Activated T-cell treated with anti-CD3 and anti-CD28 coated beads, Interleukin-2, amount 50 U/mL, for 48 hours (primary cell): ENCODE measurements around the gene ALG5.
A peak's percentile ranks its signal among the peaks of the same experiment; 100 is the strongest.

ENCODE experiments used
- DNase-seq, 2 experiments: peaks; one replicate each; pipeline ENCODE4 v3.0.0-alpha.2; 2020

ALG5 gene, protein sequence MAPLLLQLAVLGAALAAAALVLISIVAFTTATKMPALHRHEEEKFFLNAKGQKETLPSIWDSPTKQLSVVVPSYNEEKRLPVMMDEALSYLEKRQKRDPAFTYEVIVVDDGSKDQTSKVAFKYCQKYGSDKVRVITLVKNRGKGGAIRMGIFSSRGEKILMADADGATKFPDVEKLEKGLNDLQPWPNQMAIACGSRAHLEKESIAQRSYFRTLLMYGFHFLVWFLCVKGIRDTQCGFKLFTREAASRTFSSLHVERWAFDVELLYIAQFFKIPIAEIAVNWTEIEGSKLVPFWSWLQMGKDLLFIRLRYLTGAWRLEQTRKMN

DNA sequence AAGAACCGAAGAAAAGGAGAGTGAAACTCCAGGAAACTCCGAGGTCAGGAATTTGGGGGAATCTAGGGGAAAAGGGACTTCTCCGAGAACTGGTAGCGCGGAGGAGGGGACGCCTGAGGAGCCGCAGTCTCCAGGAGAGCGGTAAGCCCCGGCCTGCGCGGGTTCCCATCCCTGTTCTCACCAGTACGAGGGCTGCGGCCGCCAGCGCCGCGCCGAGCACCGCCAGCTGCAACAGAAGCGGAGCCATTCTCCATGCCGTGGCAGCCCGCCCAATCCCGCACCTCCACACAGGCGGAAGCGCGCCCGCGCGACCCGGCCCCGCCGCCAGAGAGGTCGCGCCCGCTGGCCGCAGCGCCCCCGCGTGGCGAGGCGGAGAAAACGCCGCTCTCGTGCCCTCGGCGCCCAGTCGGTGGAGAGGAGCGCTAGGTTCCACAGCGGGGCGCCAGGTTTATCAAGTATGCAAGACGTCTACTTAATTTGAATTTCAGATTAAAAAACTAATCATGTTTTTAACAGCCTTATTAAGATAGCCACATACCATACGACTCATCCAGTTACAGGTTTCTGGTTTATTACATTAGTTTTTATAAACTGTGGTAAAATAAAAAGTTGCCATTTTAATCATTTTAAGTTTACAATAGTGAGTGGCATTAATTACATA is at the start of gene ALG5:
Gene ALG5 (minus strand): TSS at position 287 of the 661 bp plus-strand sequence. CDS start 40 bp downstream, at position 247.
- peak; percentile 93 to 94 for DNase-seq

DNA sequence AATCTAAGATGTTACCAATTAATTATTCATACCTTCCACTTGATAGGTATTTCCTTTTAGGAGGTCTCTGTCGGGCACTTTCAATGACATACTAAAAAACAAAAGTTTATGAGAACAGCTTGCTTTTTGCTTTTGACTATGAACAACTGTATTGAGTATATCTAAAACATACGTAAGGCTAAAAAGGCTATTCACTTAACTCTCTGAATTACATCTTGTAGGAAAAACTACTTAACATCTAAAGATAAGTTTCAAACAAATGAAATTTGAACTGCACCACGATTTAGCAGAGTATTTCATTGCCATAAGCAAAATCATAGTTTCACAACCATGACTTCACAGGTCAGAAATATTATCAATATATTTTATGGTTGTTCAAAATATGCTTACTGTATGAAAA is 48.7 kb upstream of the ALG5 start:
- DNase-seq, result no peak

- no peak for DNase-seq
Observed at GRCh38 chr13:37047032-37047431, 47.9 kb upstream of the ALG5 start.

DNA sequence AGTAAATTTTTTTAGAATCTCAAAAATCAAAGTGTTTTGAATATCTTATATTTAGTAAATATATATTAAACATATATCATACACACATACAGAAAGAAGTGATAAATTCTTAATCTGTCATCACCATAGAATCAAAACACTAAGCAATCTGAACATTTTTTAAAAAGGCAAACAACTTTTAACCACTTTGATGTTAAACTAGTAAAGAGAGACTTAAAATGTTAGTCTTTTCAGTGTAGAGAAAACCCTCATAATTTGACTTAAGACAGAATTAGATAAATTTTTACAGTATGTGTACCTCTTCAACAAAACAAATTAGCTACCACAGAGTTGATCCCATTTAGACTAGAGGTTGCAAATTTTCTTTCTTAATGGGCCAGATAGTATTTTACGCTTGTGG is 46.9 kb upstream of the ALG5 start:
- DNase-seq, result no peak

DNA sequence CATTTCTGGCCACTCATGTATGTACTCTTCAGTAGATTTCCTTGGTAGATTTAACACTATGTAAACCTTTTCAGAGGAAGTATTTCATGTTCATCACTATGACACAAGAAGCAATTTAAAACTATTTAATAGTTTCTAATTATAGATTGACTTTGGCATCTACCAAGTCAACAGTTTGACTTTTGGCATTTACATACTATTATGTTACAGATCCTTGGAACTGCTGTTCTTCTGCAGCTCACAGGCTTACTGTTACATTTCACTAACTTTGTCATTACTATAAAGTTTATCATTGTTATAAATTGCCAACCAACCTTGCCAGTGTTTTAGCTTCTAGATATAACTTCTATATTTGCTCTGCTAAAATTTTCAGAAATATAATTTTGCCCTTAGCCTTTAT is 41.6 kb upstream of the ALG5 start:
- no peak for DNase-seq

DNA sequence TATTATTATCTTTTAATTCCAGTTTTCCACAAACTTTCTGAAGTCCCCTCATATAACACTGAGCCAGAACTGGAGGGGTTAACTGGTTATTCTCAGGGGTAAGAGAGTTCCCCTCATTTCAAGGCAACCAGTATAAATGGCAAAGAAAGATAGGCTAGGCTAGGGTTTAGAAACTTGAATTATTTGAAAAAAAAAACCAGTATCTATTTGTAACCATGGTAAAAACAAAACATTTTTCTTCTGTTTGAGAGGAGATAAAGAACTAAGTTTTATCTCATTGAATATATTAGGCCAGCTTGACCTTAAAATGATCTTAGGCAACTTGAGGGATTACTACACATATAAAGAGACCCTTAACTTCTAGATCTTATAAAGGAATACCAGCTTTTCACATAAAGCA is 40.8 kb upstream of the ALG5 start:
- no peak for DNase-seq

DNA sequence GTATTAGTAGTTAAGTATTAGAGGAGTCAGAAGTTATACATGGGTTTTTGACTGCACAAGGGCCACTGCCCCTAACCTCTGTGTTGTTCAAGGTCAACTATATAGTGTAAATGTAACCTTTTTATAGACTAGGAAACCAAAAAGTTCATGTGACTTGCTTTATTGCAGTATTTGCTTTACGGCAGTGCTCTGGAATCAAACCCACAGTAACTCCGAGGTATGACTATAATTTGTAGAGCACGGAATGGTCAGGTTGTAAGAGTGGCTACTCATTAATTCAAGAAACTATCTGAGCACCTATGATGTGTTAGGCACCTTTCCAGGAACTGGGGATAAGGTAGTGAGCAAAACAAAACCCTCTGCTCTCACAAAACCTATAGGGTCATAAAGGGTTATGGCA is 38.1 kb upstream of the ALG5 start:
- DNase-seq, result no peak

DNA sequence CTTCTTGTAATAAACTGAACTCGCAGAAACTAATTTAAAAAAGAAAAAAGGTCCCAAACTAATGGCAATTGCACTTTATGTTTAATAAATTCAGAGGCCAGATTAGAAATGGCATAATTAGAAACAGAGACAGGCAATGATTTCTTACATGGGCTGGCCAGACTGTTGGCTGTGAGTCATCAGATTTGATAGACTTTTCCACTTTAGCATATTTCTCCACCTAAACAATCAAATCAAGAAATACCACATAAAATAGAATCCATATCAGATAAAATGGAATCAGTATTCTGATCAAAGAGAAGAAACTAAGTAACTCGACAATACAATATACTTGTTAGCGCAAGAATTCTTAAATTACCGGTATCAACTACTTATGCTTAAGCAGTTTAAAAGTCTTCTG is 30.5 kb upstream of the ALG5 start:
- no peak for DNase-seq

DNA sequence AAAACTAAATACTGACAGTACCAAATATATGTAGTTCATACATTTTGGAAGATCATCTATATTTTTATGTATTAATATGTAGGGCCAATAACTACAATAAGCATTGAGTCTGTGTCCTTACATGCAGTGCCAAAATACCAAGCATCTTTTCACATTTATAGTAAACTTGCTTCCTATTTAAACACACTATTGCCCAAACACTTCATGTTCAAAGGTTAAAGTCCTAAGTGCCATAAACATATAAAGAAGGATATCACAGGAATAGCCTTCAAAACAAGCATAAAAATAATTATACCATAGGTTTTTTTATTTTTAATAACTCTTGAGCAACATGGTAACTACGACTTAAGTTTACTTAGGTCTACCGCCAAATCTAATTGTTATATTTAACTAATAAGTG is 28.5 kb upstream of the ALG5 start:
- no peak for DNase-seq

DNA sequence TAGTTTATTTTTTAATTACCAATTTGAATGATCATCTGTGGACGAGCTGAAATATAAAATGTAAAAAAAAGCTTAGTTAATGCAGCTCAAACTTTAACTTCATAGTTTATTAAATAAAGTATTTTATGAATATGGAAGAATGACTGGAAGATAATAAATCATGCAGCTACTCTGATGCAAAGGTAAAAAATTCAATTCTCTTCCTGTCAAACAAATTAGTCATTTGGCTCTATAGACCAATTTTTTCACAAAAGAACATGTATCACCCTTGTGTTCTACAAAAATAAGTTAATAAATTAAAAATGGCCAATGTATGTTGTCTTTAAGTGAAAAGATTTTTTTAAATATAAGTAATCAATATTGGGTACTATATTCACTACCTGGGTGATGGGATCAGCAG is 27.6 kb upstream of the ALG5 start:
- no peak for DNase-seq

DNA sequence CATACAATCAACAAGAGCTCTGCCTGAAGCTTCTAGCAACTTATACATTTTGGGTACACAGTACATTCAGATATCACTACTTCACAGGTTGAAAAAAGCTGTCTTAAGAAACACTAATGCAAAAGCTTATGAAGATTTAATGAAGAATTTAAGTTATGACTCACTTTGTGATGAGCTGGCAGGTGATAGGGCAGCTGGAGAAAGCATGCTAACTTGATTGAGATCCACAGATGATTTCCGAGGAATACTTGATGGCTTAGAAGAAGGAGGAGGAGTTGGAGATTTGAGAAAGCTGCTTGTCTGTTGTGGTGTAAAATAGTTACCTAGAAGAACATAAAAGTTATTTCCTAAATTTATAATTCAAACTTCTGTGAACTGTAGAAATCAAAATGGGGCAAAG is 24.7 kb upstream of the ALG5 start:
- DNase-seq, result no peak

DNA sequence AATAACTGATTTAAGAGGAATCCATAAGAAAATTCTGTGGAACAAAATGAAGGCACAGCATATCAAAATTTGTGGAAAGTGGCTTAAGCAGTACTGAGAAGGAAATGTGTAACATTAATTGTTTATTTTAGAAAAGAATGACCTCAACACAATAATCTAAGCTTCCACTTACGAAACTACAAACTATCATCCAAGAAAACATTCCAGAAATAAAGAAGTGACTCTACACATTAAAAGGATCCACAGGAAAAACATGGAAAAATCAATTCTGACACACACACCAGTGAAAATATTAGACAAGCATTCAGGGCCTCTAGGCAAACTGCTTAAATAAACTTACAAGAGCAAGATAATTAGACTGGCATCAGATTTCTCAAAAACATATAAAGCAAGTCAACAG is 15.5 kb upstream of the ALG5 start:
- no peak for DNase-seq

- no peak for DNase-seq
Observed at GRCh38 chr13:37011788-37012187, 12.6 kb upstream of the ALG5 start.

GRCh38 chr13:37011002-37011401 is 11.9 kb upstream of the ALG5 start:
- no peak for DNase-seq

- DNase-seq, result no peak
Observed at GRCh38 chr13:37010424-37010823, 11.3 kb upstream of the ALG5 start.

GRCh38 chr13:37009692-37010091 is 10.6 kb upstream of the ALG5 start:
- no peak for DNase-seq

- no peak for DNase-seq
Observed at GRCh38 chr13:37001921-37002250, 2.7 kb upstream of the ALG5 start.

DNA sequence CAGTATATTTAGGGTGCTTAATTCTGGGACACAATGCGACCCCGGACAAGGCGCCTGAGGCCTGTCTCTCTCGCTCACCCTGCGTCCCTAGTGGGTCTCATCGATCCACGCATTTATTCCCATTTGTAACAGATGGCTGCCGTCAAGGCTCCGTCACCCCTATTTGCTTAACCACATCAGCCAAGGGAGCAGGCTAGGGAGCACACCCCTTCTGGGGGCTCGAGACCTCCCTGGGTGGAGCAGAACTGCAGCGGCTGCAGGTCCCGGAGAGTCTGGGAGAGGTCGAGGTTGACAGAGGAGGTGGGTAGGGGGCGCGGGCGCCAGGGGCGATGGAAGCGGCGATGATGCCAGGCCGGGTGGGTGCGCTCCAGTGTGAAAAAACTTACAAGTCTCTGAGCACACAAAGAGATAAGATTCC is 507 bp downstream of the ALG5 start:
- peak; percentile 44 to 51 for DNase-seq

DNA sequence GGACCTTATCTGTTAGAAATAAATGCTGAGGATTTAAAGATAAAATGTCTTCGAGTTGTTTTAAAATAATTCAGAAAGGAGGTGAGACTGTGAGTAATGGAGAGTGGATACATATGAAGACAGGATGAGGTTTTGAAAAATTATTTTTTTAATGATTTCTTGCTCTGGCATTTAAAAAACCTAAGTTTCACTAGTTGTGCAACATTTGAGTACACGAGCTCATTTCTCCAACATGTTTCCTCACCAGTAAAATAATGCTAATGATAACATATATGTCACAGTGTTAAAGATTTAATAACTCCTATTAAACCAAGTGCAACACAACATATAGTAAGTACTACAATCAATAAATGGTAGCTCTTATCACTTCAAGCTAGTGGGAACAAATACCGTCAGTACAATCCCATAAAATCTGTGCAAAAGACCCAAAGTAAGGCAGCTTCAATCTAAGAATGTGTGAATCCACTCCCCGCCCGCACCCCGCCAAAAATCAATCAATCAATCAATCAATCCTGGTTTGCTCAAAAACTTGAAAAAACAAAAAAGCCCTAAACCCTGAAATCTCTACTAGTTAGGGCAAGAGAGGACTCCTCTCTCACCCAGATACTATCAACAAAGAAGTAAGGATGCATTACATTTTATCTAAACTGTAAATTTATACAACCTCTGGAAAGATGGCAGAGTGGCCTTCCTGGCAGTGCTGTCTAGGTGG is 1.3 kb downstream of the ALG5 start:
- no peak for DNase-seq

DNA sequence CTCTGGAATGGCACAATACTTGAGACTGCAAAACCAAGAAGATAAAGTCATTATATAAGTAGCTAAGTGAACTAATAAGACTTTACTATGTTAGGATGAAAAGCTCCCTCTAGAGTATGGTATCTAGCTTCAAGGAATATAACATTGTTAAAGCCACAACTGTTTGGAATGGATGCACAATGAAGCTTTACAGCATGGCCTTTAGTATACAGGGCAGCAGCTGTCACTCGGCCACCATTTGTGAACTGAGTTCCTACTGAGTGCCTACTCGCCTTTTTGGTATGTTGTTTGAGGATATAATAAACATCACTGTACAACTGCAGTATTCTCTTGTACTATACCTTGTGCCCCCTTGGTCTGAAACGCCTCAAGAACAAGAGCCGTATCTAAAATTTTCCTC is 6.8 kb downstream of the ALG5 start:
- no peak for DNase-seq

GRCh38 chr13:36986462-36987240 is 12.5 kb downstream of the ALG5 start:
- no peak for DNase-seq

DNA sequence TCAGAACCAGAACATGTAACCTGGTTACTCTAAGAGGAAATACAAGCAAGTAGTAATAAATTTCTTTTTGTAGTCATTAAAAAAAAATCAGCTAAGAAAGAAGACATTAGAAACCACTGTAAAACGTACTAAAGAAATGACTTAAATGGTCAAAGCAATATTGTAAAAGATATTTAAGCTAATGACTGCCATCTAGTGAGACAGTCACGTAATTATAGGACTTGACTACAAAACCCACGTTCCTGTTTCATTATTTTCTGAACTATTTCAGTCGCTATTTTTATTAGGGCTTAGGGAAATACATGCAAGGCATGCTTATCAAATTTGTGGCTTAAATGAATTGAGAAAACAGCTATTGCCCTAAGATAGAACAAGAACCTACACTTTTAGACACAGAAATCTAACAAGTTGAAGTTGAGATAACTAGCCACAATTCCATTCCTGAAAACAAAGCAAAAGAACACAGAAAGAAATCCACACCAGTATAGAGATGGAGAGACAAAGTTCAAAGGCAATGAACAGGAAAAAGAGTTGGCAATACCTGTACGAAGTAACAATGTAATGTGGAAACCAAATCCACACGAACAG is 17.9 kb downstream of the ALG5 start:
- DNase-seq, result no peak
